IMR-90 (cell line): Measurements from ENCODE around the gene ZNF385D. TPM values are rescaled to one million over a fixed set of nuclear protein-coding genes. Genes with fewer than 3 reads are reported as not detected.

ENCODE experiments used
- ATAC-seq: fragments of 200-7000 bp; cut with Tn5 transposase; 2 replicates; pipeline ENCODE4 v1.9.1; 2020; ENCODE audit warnings: low read depth, mild to moderate bottlenecking, moderate library complexity
- BruUV-seq: library from RNA; stranded (reverse); fragments of 400-500 nt; replicated peaks from 2 replicates; lab custom pipeline; 2021; lab: Mats Ljungman, UMichigan
- CTCF ChIA-PET: fragments of 300-600 bp; formaldehyde crosslinking; extraction: SDS; loops from one replicate; lab custom pipeline; 2021; ENCODE audit warnings: antibody characterized with exemption; lab: Yijun Ruan, JAX
- POLR2A ChIA-PET: fragments of 300-600 bp; sonication (Branson Sonifier 250); formaldehyde crosslinking; loops from one replicate; lab custom pipeline; 2022; ENCODE audit warnings: antibody characterized with exemption; ENCODE audit not compliant: unreplicated experiment; lab: Charles Lee
- DNase-seq: peaks from one replicate; pipeline ENCODE4 v3.0.0; 2013
- H2AFZ ChIP-seq: replicated peaks from 2 replicates; pipeline ENCODE3; 2013; ENCODE audit warnings: low read length, mild to moderate bottlenecking; ENCODE audit not compliant: poor library complexity
- H2AK5ac ChIP-seq: 2 replicates; pipeline ENCODE4 v1.6.1; 2013; ENCODE audit warnings: low read depth, low read length, inconsistent platforms
- H2AK9ac ChIP-seq: replicated peaks from 2 replicates; pipeline ENCODE3; 2013; ENCODE audit warnings: mild to moderate bottlenecking, low read depth, low read length, moderate library complexity; ENCODE audit not compliant: poor library complexity
- H2BK120ac ChIP-seq: 2 replicates; pipeline ENCODE4 v1.6.1; 2013; ENCODE audit warnings: low read depth, low read length, inconsistent platforms
- H2BK15ac ChIP-seq: 3 replicates; pipeline ENCODE4 v1.6.1; 2013; ENCODE audit warnings: low read depth, low read length, inconsistent platforms
- H2BK20ac ChIP-seq: 2 replicates; pipeline ENCODE4 v1.6.1; 2013; ENCODE audit warnings: low read depth, mild to moderate bottlenecking, inconsistent platforms, low read length, moderate library complexity
- H2BK5ac ChIP-seq: 2 replicates; pipeline ENCODE4 v1.6.1; 2013; ENCODE audit warnings: mild to moderate bottlenecking, low read depth, low read length, inconsistent platforms; ENCODE audit not compliant: poor library complexity, severe bottlenecking
- H3K14ac ChIP-seq: replicated peaks from 2 replicates; pipeline ENCODE4 v1.6.1; 2013; ENCODE audit warnings: low read depth, low read length, inconsistent platforms
- H3K18ac ChIP-seq: 2 replicates; pipeline ENCODE4 v1.6.1; 2013; ENCODE audit warnings: low read depth, low read length, control low read depth
- H3K23ac ChIP-seq: 2 replicates; pipeline ENCODE4 v1.6.1; 2013; ENCODE audit warnings: low read depth, low read length, inconsistent platforms
- H3K27ac ChIP-seq: 2 replicates; pipeline ENCODE4 v1.5.1; 2013; ENCODE audit warnings: mild to moderate bottlenecking, control low read depth, low read length; ENCODE audit not compliant: insufficient read depth
- H3K27me3 ChIP-seq: 2 replicates; pipeline ENCODE4 v1.6.1; 2013; ENCODE audit warnings: low read length; ENCODE audit not compliant: control insufficient read depth, insufficient read depth
- H3K36me3 ChIP-seq: 2 replicates; pipeline ENCODE4 v1.6.1; 2013; ENCODE audit warnings: low read length, mixed read lengths; ENCODE audit not compliant: control insufficient read depth, insufficient read depth
- H3K4ac ChIP-seq: 2 replicates; pipeline ENCODE4 v1.6.1; 2013; ENCODE audit warnings: low read depth, low read length, inconsistent platforms
- H3K4me1 ChIP-seq: 2 replicates; pipeline ENCODE4 v1.6.1; 2013; ENCODE audit warnings: low read length, mixed read lengths; ENCODE audit not compliant: control insufficient read depth, insufficient read depth
- H3K4me2 ChIP-seq: 2 replicates; pipeline ENCODE4 v1.6.1; 2013; ENCODE audit warnings: low read depth, mild to moderate bottlenecking, control low read depth, low read length, moderate library complexity
- H3K4me3 ChIP-seq: 2 replicates; pipeline ENCODE4 v1.5.1; 2013; ENCODE audit warnings: low read depth, mild to moderate bottlenecking, control low read depth, low read length, moderate library complexity; ENCODE audit not compliant: insufficient read depth
- H3K56ac ChIP-seq: 2 replicates; pipeline ENCODE4 v1.6.1; 2013; ENCODE audit warnings: low read length, inconsistent platforms; ENCODE audit not compliant: insufficient read depth; ENCODE audit errors: extremely low read depth
- H3K79me1 ChIP-seq, 2 experiments: 2 replicates each; pipeline ENCODE4 v1.6.1; 2013; ENCODE audit warnings: low read length in 2 of 2, inconsistent platforms in 1 of 2, low read depth in 1 of 2
- H3K9ac ChIP-seq: 2 replicates; pipeline ENCODE4 v1.6.1; 2013; ENCODE audit warnings: low read depth, low read length, control low read depth
- H3K9me1 ChIP-seq: 2 replicates; pipeline ENCODE4 v1.6.1; 2013; ENCODE audit warnings: low read length, inconsistent platforms; ENCODE audit not compliant: insufficient read depth
- H3K9me3 ChIP-seq: 2 replicates; pipeline ENCODE4 v1.6.1; 2013; ENCODE audit warnings: low read length; ENCODE audit not compliant: control insufficient read depth, insufficient read depth
- H4K20me1 ChIP-seq: 2 replicates; pipeline ENCODE4 v1.6.1; 2013; ENCODE audit warnings: low read length, inconsistent platforms; ENCODE audit not compliant: insufficient read depth
- H4K5ac ChIP-seq: 2 replicates; pipeline ENCODE4 v1.6.1; 2013; ENCODE audit warnings: mild to moderate bottlenecking, low read depth, low read length, control low read depth
- H4K8ac ChIP-seq, 2 experiments: 2 replicates each; pipeline ENCODE4 v1.6.1; 2013; ENCODE audit warnings: low read depth in 2 of 2, low read length in 2 of 2, control low read depth in 1 of 2, inconsistent platforms in 1 of 2
- H4K91ac ChIP-seq: 2 replicates; pipeline ENCODE4 v1.6.1; 2013; ENCODE audit warnings: low read depth, low read length, inconsistent platforms; ENCODE audit not compliant: insufficient read depth
- BHLHE40 ChIP-seq: fragments of 150-350 bp; IDR thresholded peaks from 2 replicates; pipeline ENCODE4 v1.6.1; 2016; ENCODE audit warnings: mild to moderate bottlenecking, low read depth, low read length
- CTCF ChIP-seq: conservative IDR thresholded peaks from 2 replicates; pipeline ENCODE4 v1.5.1; 2012; ENCODE audit warnings: mild to moderate bottlenecking, low read depth, low read length, improper control_type of control experiment
- ELK1 ChIP-seq: fragments of 150-350 bp; IDR thresholded peaks from 2 replicates; pipeline ENCODE4 v1.6.1; 2016; ENCODE audit warnings: low read depth, mild to moderate bottlenecking, low read length, moderate library complexity, borderline replicate concordance
- MAZ ChIP-seq: IDR thresholded peaks from 2 replicates; pipeline ENCODE4 v1.6.1; 2012; ENCODE audit warnings: low read depth, mild to moderate bottlenecking, low read length, improper control_type of control experiment, moderate library complexity, borderline replicate concordance
- dilution Hi-C: fragments of 300-500 bp; cut with HindIII; formaldehyde crosslinking; loops from one replicate; pipeline ENCODE4 v1.14.3; 2018; ENCODE audit warnings: low sequenced_read_pairs; ENCODE audit not compliant: unreplicated experiment
- in situ Hi-C: fragments of 300-500 bp; cut with MboI; formaldehyde crosslinking; loops from 3 replicates; pipeline ENCODE4 v1.14.3; 2019; ENCODE audit warnings: low sequenced_read_pairs, inconsistent platforms, mixed read lengths
- intact Hi-C: fragments of 100-400 bp; cut with micrococcal nuclease; formaldehyde crosslinking; loops from 2 replicates; pipeline ENCODE4 v1.10.0; 2022
- polyA plus RNA-seq, 3 experiments: library from polyadenylated mRNA; depleted of rRNA; stranded (reverse); fragments of >200 nt; gene quantifications; 2 replicates each; pipeline ENCODE4 v1.2.3, GENCODE V29; 2012; ENCODE audit warnings: low replicate concordance in 1 of 3
- total RNA-seq: library from RNA; depleted of rRNA; stranded (reverse); fragments of >200 nt; gene quantifications from 2 replicates; pipeline ENCODE4 v1.2.3, GENCODE V29; 2012

ZNF385D gene
- total and polyA plus RNA-seq, 2 of the 4 experiments (the other 2 are of a cell fraction), result 0.18 to 2.4 TPM

GRCh38 chr3:21682206-21682605 lies 68.8 kb downstream of the ZNF385D start:
- no peaks in the 10 kb centered on the region for H3K79me1 ChIP-seq
- no peaks in the 10 kb centered on the region for H3K4me1 ChIP-seq
- no peak overlapping the region for H3K18ac ChIP-seq
- no peaks in the 10 kb centered on the region for H3K36me3 ChIP-seq
- ChIA-PET CTCF (no interaction called here), POLR2A (no interaction called here)
- H2BK15ac ChIP-seq, result no peak overlapping the region
- no peak overlapping the region for H2BK20ac ChIP-seq
- H4K8ac ChIP-seq, result no peak overlapping the region
- no peak overlapping the region for H4K5ac ChIP-seq
- H2AFZ ChIP-seq, result no peak overlapping the region
- no peak overlapping the region for H2AK9ac ChIP-seq
- intact Hi-C loops, result no loop called here
- dilution Hi-C loops, result no loop called here
- in situ Hi-C loops, result no loop called here
- H3K9me1 ChIP-seq, result no peaks in the 10 kb centered on the region
- DNase-seq (no peak), ATAC-seq (no peak)
- no peak overlapping the region for H3K56ac ChIP-seq
- no peak overlapping the region for H4K91ac ChIP-seq
- no peaks in the 10 kb centered on the region for H3K27me3 ChIP-seq
- no peak overlapping the region for H3K9ac ChIP-seq
- no TSS peak for BruUV-seq
- H3K4me3 ChIP-seq, result no peak overlapping the region
- no peak overlapping the region for H3K4ac ChIP-seq
- H3K14ac ChIP-seq, result no peak overlapping the region
- no peaks in the 10 kb centered on the region for H4K20me1 ChIP-seq
- no peak overlapping the region for H3K23ac ChIP-seq
- H3K9me3 ChIP-seq, result no peaks in the 10 kb centered on the region
- H2BK5ac ChIP-seq, result no peak overlapping the region
- TF ChIP-seq MAZ (no peak), BHLHE40 (no peak), CTCF (no peak), ELK1 (no peak)
- no peak overlapping the region for H2BK120ac ChIP-seq
- no peak overlapping the region for H3K27ac ChIP-seq
- H2AK5ac ChIP-seq, result no peak overlapping the region
- H3K4me2 ChIP-seq, result no peak overlapping the region
